EL (cell line): ENCODE measurements around the gene SHOX.
"Not testable (repeated sequence)": the region's sequence is repeated elsewhere in the genome, so short reads cannot be mapped to it uniquely, and the experiment has no call there.

Experiments
- DNase-seq: peaks from one replicate; pipeline ENCODE4 v3.0.0-alpha.2; 2016

Gene SHOX

GRCh38 chrX:630612-631496, at the start of gene SHOX:
Gene SHOX, plus strand, starts transcription at chrX:630791. Its CDS starts 107 bp downstream, at chrX:630898.
- DNase-seq, result peak; percentile 90

GRCh38 chrX:581066-581465, 49.5 kb upstream of the SHOX start:
- DNase-seq, result no peak

- peak; percentile 38 for DNase-seq
These were observed 48.8 kb upstream of the SHOX start for GRCh38 chrX:581720-582298.

GRCh38 chrX:584572-584971, 46.0 kb upstream of the SHOX start:
- no peak for DNase-seq

- no peak for DNase-seq
These were observed 45.3 kb upstream of the SHOX start for GRCh38 chrX:585115-585808.

- DNase-seq, result peak; percentile 32
These were observed 44.2 kb upstream of the SHOX start for GRCh38 chrX:586351-586750.

GRCh38 chrX:589261-589660, 41.3 kb upstream of the SHOX start:
- DNase-seq, result not testable (repeated sequence)

GRCh38 chrX:590693-591404, 39.7 kb upstream of the SHOX start:
- DNase-seq, result no peak

GRCh38 chrX:599837-600715, 30.5 kb upstream of the SHOX start:
- DNase-seq, result no peak

- not testable (repeated sequence) for DNase-seq
These were observed 27.6 kb upstream of the SHOX start for GRCh38 chrX:603029-603428.

- DNase-seq, result not testable (repeated sequence)
These were observed 26.0 kb upstream of the SHOX start for GRCh38 chrX:604616-605015.

- not testable (repeated sequence) for DNase-seq
These were observed 22.5 kb upstream of the SHOX start for GRCh38 chrX:608088-608487.

GRCh38 chrX:614136-614535, 16.5 kb upstream of the SHOX start:
- DNase-seq, result no peak

- no peak for DNase-seq
These were observed 13.2 kb upstream of the SHOX start for GRCh38 chrX:617401-617800.

- DNase-seq, result no peak
These were observed 12.7 kb upstream of the SHOX start for GRCh38 chrX:617891-618290.

GRCh38 chrX:618304-618703, 12.3 kb upstream of the SHOX start:
- DNase-seq, result not testable (repeated sequence)

- DNase-seq, result no peak
These were observed 11.7 kb upstream of the SHOX start for GRCh38 chrX:618761-619450.

GRCh38 chrX:619451-619811, 11.2 kb upstream of the SHOX start:
- DNase-seq, result no peak

GRCh38 chrX:619812-620531, 10.6 kb upstream of the SHOX start:
- peak; percentile 45 for DNase-seq

GRCh38 chrX:621705-622503, 8.7 kb upstream of the SHOX start:
- no peak for DNase-seq
